GM12872 (cell line): Measurements from ENCODE around the gene ALX4.

ENCODE experiments used
- TF ChIP-seq, protein P1 (sequence below): IDR thresholded peaks from 3 replicates; pipeline ENCODE4 v1.5.1; 2011; ENCODE audit warnings: low read depth, mild to moderate bottlenecking, low read length, moderate library complexity; ENCODE audit not compliant: insufficient read depth

The ALX4 gene

DNA sequence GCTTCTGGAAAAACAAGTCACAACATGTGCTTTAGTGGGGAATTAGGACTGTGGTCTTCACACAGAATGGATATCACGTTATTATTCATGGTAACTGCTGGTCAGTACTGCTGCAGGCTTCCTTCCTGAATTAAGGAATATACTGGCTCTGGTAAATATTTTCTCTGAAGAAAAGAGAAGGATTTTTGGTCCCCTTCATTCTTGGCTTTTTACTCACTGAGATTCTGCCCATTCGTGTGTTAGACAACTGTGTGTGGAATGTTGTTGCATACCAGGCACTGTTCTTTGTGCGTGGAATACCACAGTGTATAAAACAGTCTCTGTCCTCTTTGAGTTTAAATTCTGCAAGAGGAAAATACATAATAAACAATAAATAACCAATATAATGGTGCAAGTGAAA lies 80.3 kb downstream of the ALX4 start:
- TF ChIP-seq, protein P1, sequence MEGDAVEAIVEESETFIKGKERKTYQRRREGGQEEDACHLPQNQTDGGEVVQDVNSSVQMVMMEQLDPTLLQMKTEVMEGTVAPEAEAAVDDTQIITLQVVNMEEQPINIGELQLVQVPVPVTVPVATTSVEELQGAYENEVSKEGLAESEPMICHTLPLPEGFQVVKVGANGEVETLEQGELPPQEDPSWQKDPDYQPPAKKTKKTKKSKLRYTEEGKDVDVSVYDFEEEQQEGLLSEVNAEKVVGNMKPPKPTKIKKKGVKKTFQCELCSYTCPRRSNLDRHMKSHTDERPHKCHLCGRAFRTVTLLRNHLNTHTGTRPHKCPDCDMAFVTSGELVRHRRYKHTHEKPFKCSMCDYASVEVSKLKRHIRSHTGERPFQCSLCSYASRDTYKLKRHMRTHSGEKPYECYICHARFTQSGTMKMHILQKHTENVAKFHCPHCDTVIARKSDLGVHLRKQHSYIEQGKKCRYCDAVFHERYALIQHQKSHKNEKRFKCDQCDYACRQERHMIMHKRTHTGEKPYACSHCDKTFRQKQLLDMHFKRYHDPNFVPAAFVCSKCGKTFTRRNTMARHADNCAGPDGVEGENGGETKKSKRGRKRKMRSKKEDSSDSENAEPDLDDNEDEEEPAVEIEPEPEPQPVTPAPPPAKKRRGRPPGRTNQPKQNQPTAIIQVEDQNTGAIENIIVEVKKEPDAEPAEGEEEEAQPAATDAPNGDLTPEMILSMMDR, result no peak

DNA sequence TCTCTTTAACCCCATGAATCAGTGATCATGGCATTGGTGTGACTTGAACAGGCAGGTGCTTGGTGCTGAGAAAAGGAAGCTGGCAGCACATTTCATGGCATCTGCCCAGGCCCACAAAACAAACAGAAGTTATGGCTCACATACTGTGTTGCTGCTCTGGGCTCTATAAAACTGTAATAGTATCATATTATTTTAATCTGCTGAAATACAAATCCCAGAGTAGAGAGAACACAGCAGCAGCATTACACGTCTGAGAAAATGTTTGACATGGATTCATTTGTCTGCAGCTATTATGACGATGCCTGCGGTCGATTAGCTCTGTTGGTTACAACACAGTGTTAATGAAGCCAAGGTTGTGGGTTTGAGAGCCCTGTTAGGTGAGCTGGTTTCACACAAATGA lies 80.8 kb downstream of the ALX4 start:
- TF ChIP-seq, protein P1, result no peak

DNA sequence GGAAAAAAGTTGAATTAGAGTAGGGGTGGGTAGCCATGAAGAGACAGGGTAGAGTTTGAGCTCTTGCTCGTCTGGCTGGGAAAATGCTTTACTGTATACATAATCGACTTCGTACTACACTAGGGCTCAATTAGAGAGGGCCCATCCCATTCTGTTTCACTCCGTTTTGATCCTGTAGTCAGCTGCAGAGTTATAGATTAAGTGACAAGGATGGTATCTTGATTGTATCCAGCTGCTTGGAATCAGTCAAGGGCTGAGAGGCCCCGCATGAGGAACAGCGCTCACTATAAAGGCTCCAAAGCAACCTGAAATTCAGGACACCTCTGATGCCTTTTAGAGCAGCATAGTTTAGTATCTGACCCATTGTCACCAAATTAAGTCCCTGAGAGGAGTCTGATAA lies 81.6 kb downstream of the ALX4 start:
- TF ChIP-seq, protein P1, result no peak

DNA sequence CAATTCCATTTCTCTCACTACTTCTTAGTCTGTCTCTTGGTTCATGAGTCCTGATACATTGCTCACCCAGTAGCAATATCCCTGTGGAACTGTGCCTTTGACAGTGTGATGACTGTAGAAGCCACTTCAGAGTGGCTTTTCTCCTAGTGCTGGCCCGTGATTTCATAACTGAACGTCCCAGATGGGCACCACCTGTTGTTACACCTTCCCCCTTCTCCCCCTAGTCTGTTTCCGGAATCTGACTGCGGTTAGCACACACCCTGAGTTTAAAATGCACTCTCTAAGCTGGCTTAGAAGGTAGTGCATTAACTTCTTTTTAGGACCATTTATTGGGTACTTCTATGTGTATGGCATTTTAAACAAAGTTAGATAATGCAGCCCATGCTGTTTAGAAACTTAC lies 83.0 kb downstream of the ALX4 start:
- TF ChIP-seq, protein P1, result no peak

GRCh38 chr11:44226490-44226889 lies 83.4 kb downstream of the ALX4 start:
- TF ChIP-seq, protein P1, result no peak

DNA sequence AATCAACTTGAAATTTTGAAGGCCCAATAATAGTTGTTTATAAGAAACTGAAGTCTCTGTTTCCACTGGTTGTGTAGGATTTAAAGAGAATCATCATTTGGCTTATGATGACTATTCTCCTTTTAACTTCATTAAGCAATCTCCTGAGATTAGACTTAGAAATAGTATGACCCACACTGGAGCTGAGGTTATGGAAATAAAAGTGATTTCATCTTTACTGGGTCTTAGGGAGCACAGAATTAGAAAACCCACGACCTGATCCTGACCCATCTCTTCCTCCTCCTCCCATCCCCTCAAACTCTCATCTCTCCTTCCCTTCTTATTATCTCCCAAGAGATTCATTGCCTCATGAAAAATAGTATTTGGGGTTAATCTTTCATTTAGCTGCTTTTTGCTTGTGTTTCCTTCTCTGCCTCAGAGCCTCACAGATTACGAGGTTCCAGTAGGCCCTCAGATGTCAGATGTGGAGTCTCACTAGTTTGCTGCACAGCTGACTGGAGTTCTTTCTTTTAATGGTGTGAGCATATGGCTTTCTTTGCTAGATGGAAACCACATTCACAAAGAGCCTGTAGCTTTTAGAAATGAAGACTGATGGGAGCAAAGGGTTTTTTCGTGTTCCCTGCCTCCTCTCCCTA lies 85.0 kb downstream of the ALX4 start:
- TF ChIP-seq, protein P1, result no peak

- TF ChIP-seq, protein P1, result no peak
Observed at GRCh38 chr11:44223238-44223637, 86.7 kb downstream of the ALX4 start.
